Ectodermal cell (in vitro differentiated cells): Measurements from ENCODE around the gene LPP.

Experiments used
- H3K27ac ChIP-seq: 2 replicates; pipeline ENCODE4 v1.7.0; 2013; ENCODE audit warnings: mild to moderate bottlenecking, low read depth, low read length; ENCODE audit not compliant: insufficient read depth, poor library complexity, severe bottlenecking
- H3K27me3 ChIP-seq: 2 replicates; pipeline ENCODE4 v1.7.0; 2013; ENCODE audit warnings: mild to moderate bottlenecking, low read length; ENCODE audit not compliant: insufficient read depth, control insufficient read depth, poor library complexity, severe bottlenecking
- H3K36me3 ChIP-seq: one replicate; pipeline ENCODE4 v1.7.0; 2013; ENCODE audit warnings: low read length; ENCODE audit not compliant: control insufficient read depth, insufficient read depth
- H3K4me1 ChIP-seq: one replicate; pipeline ENCODE4 v1.7.0; 2013; ENCODE audit warnings: low read length; ENCODE audit not compliant: control insufficient read depth, insufficient read depth
- H3K4me3 ChIP-seq: 2 replicates; pipeline ENCODE4 v1.7.0; 2013; ENCODE audit warnings: low read depth, low read length, control low read depth; ENCODE audit not compliant: insufficient read depth
- H3K9me3 ChIP-seq: 2 replicates; pipeline ENCODE4 v1.7.0; 2013; ENCODE audit warnings: mild to moderate bottlenecking, low read length, moderate library complexity; ENCODE audit not compliant: control insufficient read depth
- WGBS, 2 experiments: methylation state at CpG; one replicate each; pipeline ENCODE4 v1.1.7; 2013; ENCODE audit warnings: missing lambda C conversion rate in 2 of 2; 5-methylcytosine and 5-hydroxymethylcytosine counted together

LPP gene

DNA sequence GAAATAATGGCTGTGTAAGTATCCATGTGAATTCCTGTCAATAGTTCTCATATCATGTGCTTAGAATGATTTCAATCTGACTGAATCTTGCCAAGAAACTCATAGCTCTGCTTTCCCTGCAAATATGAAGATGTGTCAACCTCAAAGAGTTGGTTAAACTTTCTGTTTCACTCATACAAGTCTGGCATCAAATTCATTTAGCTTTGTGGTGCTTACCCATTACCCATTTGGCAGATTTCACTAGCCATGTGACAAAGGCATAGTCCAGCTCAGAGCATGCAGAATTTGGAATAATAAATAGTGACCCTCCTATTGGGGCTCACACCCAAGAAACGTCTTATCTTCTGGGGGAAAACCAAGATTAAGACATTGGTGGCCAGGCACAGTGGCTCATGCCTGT, 761.2 kb downstream of the LPP start:
- Histone ChIP-seq H3K27ac (no peak overlapping the region), H3K27me3 (no peaks in the 10 kb centered on the region), H3K9me3 (no peaks in the 10 kb centered on the region), H3K4me3 (no peak overlapping the region), H3K36me3 (no peaks in the 10 kb centered on the region), H3K4me1 (no peaks in the 10 kb centered on the region)
- 86 to 93% methylated on average over 1 of the region's 1 CpG for WGBS, 2 experiments

DNA sequence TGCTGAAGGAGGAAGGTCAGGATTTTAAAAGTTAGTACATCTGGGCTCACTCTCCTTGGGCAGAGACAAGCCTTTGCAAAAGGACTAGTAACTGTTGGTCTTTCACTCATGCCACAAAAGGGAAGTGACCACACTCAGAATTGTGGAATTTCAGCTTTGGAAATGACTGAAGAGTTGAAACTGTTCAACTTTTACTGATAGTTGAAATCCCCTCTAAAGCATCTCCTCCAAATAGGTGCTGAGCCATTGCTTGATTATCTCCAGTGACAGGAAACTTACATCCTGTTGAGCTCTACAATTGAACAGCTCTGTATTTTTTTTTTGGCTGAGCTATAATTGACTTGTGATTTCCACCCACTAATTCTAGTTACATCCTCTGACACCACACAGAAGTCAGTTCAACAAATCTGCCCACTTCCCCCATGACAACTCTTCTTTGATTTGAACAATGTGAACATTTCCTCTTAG, 763.0 kb downstream of the LPP start:
- H3K36me3 ChIP-seq = no peaks in the 10 kb centered on the region
- H3K27me3 ChIP-seq = no peaks in the 10 kb centered on the region
- H3K4me3 ChIP-seq = no peak overlapping the region
- H3K4me1 ChIP-seq = no peaks in the 10 kb centered on the region
- H3K9me3 ChIP-seq = no peaks in the 10 kb centered on the region
- no peak overlapping the region for H3K27ac ChIP-seq

DNA sequence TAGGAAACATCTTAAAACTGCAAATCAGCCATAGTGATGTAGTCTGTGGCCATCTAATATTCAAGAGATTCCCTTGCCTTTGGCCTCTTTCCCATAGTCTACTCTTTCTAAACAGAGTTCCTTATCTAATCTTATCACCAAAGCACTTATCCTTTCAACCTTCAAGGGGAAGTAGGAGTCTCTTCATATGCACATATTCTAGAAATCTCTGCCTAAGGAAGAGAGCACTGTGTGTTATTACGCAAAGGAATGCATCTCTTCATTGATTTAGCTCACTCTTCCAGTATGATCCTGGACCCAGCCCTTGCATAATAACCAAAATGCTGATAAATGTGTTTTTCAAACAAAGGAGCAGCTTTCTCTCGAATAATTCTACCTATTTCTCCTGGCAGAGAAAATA, 764.1 kb downstream of the LPP start:
- no peaks in the 10 kb centered on the region for H3K27me3 ChIP-seq
- H3K9me3 ChIP-seq = no peaks in the 10 kb centered on the region
- H3K4me1 ChIP-seq = no peaks in the 10 kb centered on the region
- H3K4me3 ChIP-seq = no peak overlapping the region
- no peak overlapping the region for H3K27ac ChIP-seq
- 83 to 91% methylated on average over 1 of the region's 2 CpGs for WGBS, 2 experiments
- no peaks in the 10 kb centered on the region for H3K36me3 ChIP-seq

DNA sequence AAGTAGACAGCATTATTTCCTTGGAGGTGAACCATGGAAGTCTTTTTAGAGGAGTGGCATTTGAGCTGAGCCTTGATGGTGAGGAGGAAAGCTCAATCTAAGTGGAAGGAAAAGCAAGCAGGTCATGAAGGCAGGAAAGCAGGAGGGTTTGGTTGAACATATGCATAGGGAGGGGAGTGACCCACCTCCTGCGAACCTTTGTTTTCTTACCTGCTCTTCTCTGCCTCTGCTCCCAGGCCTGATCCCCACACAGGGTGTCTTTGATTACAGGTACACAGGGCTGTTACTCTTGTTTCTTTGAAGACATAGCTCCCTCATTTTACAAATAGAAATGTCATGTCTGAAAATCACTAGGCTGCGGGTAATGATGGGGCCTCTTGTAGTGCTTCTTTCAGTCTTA, 769.7 kb downstream of the LPP start:
- Histone ChIP-seq H3K27ac (no peak overlapping the region), H3K36me3 (no peaks in the 10 kb centered on the region), H3K9me3 (no peaks in the 10 kb centered on the region), H3K27me3 (no peaks in the 10 kb centered on the region), H3K4me3 (no peak overlapping the region), H3K4me1 (no peaks in the 10 kb centered on the region)
- 87 to 88% methylated on average over 2 of the region's 2 CpGs for WGBS, 2 experiments

DNA sequence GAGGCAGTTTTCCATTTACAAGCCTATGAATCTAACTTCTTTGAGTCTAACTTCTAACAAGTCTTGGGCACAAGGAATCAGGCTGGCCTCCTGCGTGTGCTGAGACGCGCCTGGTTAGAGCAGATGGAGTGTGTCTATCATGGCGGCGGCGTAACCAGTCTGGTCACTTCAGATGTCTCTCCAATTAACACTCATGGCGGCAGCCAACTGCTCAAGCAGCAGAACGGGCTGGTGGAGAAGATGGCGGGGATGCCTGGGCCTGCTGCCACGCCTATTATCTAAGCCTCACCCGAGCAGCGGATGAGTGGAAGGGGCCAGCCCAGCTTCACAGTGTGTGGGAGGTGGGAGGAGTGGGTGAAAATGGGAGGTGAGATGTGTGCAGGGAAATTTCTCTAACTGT, 771.4 kb downstream of the LPP start:
- Histone ChIP-seq H3K27ac (no peak overlapping the region), H3K9me3 (no peaks in the 10 kb centered on the region), H3K4me1 (no peaks in the 10 kb centered on the region), H3K27me3 (no peaks in the 10 kb centered on the region), H3K4me3 (no peak overlapping the region), H3K36me3 (no peaks in the 10 kb centered on the region)
- WGBS, 2 experiments = 96 to 97% methylated on average over 12 of the region's 12 CpGs

DNA sequence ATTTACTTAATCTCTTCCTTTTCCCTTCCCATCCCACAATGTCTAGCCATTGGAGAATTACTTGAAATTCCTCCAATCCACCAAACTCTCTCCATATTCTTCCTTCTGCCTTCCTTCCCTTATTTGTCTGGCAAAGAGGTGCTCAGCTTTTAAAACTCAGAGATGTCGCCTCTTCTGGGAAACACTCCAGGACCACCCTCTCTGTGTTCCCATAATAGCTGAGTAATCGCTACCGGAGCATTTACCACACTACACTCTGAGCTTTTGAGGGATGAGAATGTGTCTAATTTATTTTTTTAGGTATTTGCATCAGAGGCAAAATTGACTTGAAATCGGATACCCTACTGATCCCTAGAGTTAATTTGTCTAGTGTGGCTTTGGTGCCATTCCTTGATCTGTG, 772.2 kb downstream of the LPP start:
- no peaks in the 10 kb centered on the region for H3K9me3 ChIP-seq
- no peaks in the 10 kb centered on the region for H3K4me1 ChIP-seq
- H3K27me3 ChIP-seq = no peaks in the 10 kb centered on the region
- no peak overlapping the region for H3K27ac ChIP-seq
- no peaks in the 10 kb centered on the region for H3K36me3 ChIP-seq
- WGBS, 2 experiments = 94 to 97% methylated on average over 4 of the region's 4 CpGs
- H3K4me3 ChIP-seq = no peak overlapping the region

DNA sequence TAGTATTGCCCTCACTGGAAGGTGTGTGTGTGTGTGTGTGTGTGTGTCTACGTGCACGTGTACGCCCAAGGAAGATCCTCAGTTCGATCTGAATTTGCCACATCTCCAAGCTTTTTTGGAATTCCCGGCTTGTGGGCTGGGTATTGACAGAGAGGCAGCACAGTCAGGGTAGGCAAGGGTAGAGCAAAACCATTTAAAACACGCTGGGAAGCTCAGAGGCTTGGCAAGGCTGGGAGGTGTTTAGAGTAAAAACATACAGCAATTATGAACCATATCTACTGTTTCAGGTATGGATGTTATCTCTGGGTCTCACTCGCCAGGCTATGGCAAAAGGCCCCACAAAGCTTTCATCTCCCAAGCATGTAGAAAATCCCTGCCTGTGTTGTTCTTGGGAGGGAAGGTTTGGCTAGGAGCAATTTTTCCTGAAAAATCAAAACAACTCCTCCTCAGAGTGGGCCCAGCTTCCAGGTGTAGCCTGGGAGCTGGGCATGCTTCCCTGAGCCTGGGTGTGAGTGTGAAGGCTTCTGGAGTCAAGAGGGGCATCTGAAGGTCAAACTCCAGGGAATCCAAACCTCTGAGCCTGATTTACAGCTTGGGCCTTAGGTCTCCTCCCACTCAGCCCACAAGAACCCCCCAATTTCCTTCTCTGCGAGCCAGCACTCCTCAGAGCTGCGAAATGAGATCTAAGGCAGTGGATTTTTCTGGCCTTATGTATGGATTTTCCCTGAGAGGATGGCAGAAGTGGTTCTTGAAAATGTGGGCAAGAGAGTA, 773.0 kb downstream of the LPP start:
- Histone ChIP-seq H3K36me3 (no peaks in the 10 kb centered on the region), H3K27ac (no peak overlapping the region), H3K27me3 (no peaks in the 10 kb centered on the region), H3K4me1 (no peaks in the 10 kb centered on the region), H3K4me3 (no peak overlapping the region), H3K9me3 (no peaks in the 10 kb centered on the region)
- 93 to 98% methylated on average over 9 of the region's 9 CpGs for WGBS, 2 experiments

DNA sequence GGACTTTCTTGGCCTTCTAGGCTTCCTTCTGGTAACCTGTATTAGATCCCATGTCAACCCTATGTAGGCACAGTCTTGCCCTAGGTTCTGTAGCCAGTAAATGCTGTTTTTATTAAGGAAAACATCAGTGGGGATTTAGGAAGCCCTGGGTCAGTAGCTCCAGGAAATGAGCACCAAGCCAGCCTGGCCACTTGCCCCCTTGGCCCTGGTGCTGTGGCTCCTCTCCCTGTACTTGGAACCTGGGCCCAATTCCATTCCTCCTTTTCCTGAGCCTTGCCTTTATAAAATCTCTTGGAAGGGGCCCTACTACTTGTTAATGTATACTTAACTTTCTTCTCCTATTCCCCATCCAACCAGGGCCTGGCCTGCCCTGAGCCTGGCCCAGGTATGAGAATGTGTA, 774.0 kb downstream of the LPP start:
- Histone ChIP-seq H3K27me3 (no peaks in the 10 kb centered on the region), H3K4me1 (no peaks in the 10 kb centered on the region), H3K27ac (no peak overlapping the region), H3K9me3 (no peaks in the 10 kb centered on the region), H3K36me3 (no peaks in the 10 kb centered on the region), H3K4me3 (no peak overlapping the region)

DNA sequence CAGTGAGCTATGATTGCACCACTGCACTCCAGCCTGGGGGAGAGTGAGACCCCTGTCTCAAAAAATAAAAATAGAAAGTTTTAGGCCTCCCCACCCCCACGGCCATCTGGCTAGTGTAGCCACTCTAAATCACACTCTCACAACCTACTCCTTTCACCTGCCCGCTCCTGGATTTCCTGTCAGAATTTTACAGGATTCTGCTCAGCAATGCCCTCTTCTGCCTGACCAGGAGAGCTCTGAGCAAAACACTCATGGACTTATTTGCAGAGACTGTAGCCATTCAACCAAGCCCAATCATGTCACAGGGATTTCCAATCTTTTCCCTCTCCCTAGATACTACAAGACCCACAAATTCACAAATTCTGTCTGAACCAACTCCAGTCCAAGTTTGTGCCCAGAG, 775.2 kb downstream of the LPP start:
- H3K36me3 ChIP-seq = no peaks in the 10 kb centered on the region
- no peak overlapping the region for H3K4me3 ChIP-seq

DNA sequence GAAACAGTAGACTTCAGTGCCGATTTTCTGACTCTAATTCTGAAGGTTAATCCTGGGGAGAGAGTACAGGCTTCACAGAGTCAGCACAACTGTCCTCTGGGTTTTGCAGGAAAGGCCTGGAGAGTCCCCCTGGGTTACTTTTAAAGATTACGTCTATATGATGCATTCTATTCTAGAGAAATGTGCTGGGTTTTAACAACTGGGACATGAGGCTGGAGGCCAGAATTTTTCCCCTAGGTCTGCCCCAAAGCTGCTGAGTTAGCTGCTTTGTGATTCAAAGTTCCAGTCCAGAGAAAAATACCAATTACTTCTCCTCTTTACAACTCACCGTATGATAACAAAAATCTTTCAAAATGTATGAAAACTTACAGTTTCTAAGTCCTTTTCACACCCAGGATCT, 777.1 kb downstream of the LPP start:
- H3K9me3 ChIP-seq = no peaks in the 10 kb centered on the region
- no peak overlapping the region for H3K27ac ChIP-seq
- no peaks in the 10 kb centered on the region for H3K36me3 ChIP-seq
- H3K4me3 ChIP-seq = no peak overlapping the region
- no peaks in the 10 kb centered on the region for H3K27me3 ChIP-seq
- H3K4me1 ChIP-seq = no peaks in the 10 kb centered on the region
- WGBS, 2 experiments = 65 to 66% methylated on average over 3 of the region's 3 CpGs

More for the DNA sequence above, 775.2 kb downstream of the LPP start:
- WGBS, 2 experiments = 77 to 79% methylated on average over 2 of the region's 2 CpGs
- Histone ChIP-seq H3K27me3 (no peaks in the 10 kb centered on the region), H3K4me1 (no peaks in the 10 kb centered on the region), H3K27ac (no peak overlapping the region), H3K9me3 (no peaks in the 10 kb centered on the region)

DNA sequence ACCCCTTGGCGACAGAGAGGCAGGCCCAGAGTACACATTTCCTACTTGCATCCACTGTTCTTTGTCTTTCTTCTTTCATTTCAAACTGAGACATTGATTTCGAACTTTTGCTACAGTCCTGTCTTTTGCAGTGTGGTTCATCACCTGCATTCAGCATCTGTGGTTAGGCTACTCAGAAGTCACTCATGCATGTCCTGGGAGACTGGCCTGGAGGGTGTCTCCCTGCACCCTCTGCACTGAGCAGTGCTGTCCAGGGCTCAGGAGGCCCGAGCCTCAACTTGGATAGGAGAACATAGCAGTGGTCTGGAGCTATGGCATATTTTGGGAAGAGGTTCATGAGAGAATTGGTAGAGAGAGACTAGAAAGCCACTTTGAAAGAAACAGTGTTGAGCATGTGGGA, 777.6 kb downstream of the LPP start:
- no peak overlapping the region for H3K4me3 ChIP-seq
- 89 to 91% methylated on average over 3 of the region's 3 CpGs for WGBS, 2 experiments
- no peak overlapping the region for H3K27ac ChIP-seq
- no peaks in the 10 kb centered on the region for H3K36me3 ChIP-seq
- no peaks in the 10 kb centered on the region for H3K27me3 ChIP-seq
- H3K4me1 ChIP-seq = no peaks in the 10 kb centered on the region
- no peaks in the 10 kb centered on the region for H3K9me3 ChIP-seq
